Body of pancreas (tissue), 4 donors: Measurements from ENCODE around the gene FBXO31.

Experiments used
- POLR2A ChIP-seq, 3 donors: fragments of 450-650 bp; IDR thresholded peaks; one replicate each; pipeline ENCODE4 v1.6.1; 2016; ENCODE audit warnings: antibody characterized with exemption in 3 of 3, mild to moderate bottlenecking in 2 of 3
- TF ChIP-seq, protein P1 (sequence below), 7 experiments: fragments of 450-650 bp in 4 of 7; fragments of 200-600 bp in 3 of 7; sonication (generic) in 3 of 7; IDR thresholded peaks; one replicate each; pipeline ENCODE4 v1.5.1; 2016 to 2019; ENCODE audit warnings: antibody characterized with exemption in 7 of 7

DNA sequence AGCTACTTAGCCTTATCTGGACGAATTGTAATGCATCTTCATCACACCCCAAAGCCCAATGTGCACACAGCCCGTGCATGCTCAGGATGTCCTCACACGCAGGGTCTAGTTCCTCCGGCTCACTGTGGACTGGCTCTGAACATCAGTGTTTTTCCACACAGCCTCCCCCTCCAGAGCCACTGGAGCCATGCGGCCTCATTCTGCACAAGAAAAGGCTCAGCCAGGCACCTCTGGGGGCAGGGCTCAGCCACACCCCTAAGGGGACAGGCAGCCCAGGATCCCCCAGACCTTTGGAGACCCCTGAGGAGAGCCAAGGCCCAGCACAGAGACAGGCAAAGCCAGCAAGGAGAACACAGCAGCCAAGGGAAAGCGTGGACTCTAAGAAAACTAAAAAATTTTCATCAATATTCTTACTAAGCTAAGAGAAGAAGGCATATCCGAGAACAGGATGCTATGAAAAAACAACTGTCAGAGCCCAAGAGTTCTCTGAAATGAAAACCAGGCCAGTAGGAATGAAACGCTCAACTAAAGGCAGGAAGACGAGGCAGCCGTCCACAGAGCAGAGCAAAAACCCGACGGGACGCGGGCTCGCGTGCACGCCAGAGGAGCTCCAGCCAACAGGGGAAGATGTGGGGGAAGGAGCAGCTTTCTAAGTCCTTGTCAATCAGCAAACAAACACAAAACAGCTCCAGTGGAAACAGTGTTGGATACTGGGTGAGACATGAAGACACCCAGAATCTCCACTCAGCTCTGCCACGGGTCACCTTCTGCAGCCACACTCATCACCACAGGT, 43.0 kb upstream of the FBXO31 start:
- TF ChIP-seq, protein P1, sequence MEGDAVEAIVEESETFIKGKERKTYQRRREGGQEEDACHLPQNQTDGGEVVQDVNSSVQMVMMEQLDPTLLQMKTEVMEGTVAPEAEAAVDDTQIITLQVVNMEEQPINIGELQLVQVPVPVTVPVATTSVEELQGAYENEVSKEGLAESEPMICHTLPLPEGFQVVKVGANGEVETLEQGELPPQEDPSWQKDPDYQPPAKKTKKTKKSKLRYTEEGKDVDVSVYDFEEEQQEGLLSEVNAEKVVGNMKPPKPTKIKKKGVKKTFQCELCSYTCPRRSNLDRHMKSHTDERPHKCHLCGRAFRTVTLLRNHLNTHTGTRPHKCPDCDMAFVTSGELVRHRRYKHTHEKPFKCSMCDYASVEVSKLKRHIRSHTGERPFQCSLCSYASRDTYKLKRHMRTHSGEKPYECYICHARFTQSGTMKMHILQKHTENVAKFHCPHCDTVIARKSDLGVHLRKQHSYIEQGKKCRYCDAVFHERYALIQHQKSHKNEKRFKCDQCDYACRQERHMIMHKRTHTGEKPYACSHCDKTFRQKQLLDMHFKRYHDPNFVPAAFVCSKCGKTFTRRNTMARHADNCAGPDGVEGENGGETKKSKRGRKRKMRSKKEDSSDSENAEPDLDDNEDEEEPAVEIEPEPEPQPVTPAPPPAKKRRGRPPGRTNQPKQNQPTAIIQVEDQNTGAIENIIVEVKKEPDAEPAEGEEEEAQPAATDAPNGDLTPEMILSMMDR (IDR thresholded peaks at IDR 0.05), result no peak
- no peak for TF ChIP-seq POLR2A (IDR thresholded peaks at IDR 0.05)
